HepG2 (cell line): Measurements from ENCODE around the gene WDR18. TPM values are rescaled to one million over a fixed set of nuclear protein-coding genes. Genes with fewer than 3 reads are reported as not detected.

Experiments used
- MED8 ChIP-seq: sonication (generic); formaldehyde crosslinking; IDR thresholded peaks from 2 replicates; pipeline ENCODE4 v1.8.1; 2023; ENCODE audit warnings: mild to moderate bottlenecking, missing genetic modification reagents; ENCODE audit not compliant: insufficient replicate concordance
- NR2F2 ChIP-seq: IDR thresholded peaks from 2 replicates; pipeline ENCODE4 v1.6.1; 2012; ENCODE audit warnings: low read depth, inconsistent platforms, borderline replicate concordance
- REL ChIP-seq: sonication (generic); formaldehyde crosslinking; conservative IDR thresholded peaks from 2 replicates; pipeline ENCODE4 v1.8.0; 2022; ENCODE audit warnings: mild to moderate bottlenecking, missing genetic modification reagents, moderate library complexity
- RFX5 ChIP-seq: IDR thresholded peaks from 2 replicates; pipeline ENCODE4 v1.6.1; 2011; ENCODE audit warnings: low read depth, low read length, improper control_type of control experiment
- SAP130 ChIP-seq: IDR thresholded peaks from 2 replicates; pipeline ENCODE4 v1.6.1; 2016; ENCODE audit warnings: low read depth
- ZFP62 ChIP-seq: sonication (generic); formaldehyde crosslinking; IDR thresholded peaks from 2 replicates; pipeline ENCODE4 v1.4.0; 2020; ENCODE audit warnings: missing genetic modification reagents
- ZKSCAN1 ChIP-seq: fragments of 150-350 bp; IDR thresholded peaks from 2 replicates; pipeline ENCODE4 v1.6.1; 2014; ENCODE audit warnings: low read length
- ZMAT3 ChIP-seq: sonication (generic); formaldehyde crosslinking; conservative IDR thresholded peaks from 2 replicates; pipeline ENCODE4 v1.7.0; 2021; ENCODE audit warnings: missing genetic modification reagents
- ZNF136 ChIP-seq: sonication (generic); formaldehyde crosslinking; IDR thresholded peaks from 2 replicates; pipeline ENCODE4 v1.8.1; 2022; ENCODE audit warnings: low read depth, mild to moderate bottlenecking, moderate library complexity, missing genetic modification reagents
- ZNF329 ChIP-seq: sonication (generic); formaldehyde crosslinking; IDR thresholded peaks from 2 replicates; pipeline ENCODE4 v1.9.0; 2021; ENCODE audit warnings: low read depth, mild to moderate bottlenecking, missing genetic modification reagents
- ZNF564 ChIP-seq: sonication (generic); formaldehyde crosslinking; IDR thresholded peaks from 2 replicates; pipeline ENCODE4 v1.8.1; 2023; ENCODE audit warnings: mild to moderate bottlenecking, missing genetic modification reagents
- ZNF570 ChIP-seq: sonication (generic); formaldehyde crosslinking; IDR thresholded peaks from 2 replicates; pipeline ENCODE4 v1.4.0; 2020; ENCODE audit warnings: mild to moderate bottlenecking, missing genetic modification reagents, borderline replicate concordance
- ZSCAN29 ChIP-seq: sonication (generic); formaldehyde crosslinking; conservative IDR thresholded peaks from 2 replicates; pipeline ENCODE4 v1.4.0; 2020; ENCODE audit warnings: mild to moderate bottlenecking, missing genetic modification reagents
- polyA plus RNA-seq, 8 experiments: library from polyadenylated mRNA; depleted of rRNA in 3 of 8; stranded (reverse) in 7 of 8; unstranded in 1 of 8; fragments of >200 nt; fragmentation: Illumina TruSeq in 4 of 8; extraction: Trizol in 4 of 8; gene quantifications; 2 replicates each; pipeline versions ENCODE4 v1.2.1 to v1.2.3, GENCODE V29; 2011 to 2016; ENCODE audit warnings: low read depth in 4 of 8, missing spikeins in 1 of 8, mixed read lengths in 1 of 8; ENCODE audit not compliant: insufficient read depth in 1 of 8
- total RNA-seq, 5 experiments: library from RNA; depleted of rRNA; stranded (reverse); fragments of >200 nt; fragmentation: Illumina TruSeq; extraction: Trizol; gene quantifications; 2 replicates each; pipeline ENCODE4 v1.2.3, GENCODE V29; 2016; ENCODE audit warnings: low read depth in 1 of 5
- TF ChIP-seq, protein P1 (sequence below): sonication (generic); formaldehyde crosslinking; IDR thresholded peaks from 2 replicates; pipeline ENCODE4 v1.4.0; 2020; ENCODE audit warnings: missing genetic modification reagents
- TF ChIP-seq, protein P2 (sequence below): sonication (generic); formaldehyde crosslinking; IDR thresholded peaks from 2 replicates; pipeline ENCODE4 v1.4.0; 2020; ENCODE audit warnings: mild to moderate bottlenecking, missing genetic modification reagents, borderline replicate concordance
- TF ChIP-seq, protein P3 (sequence below): sonication (generic); formaldehyde crosslinking; IDR thresholded peaks from 2 replicates; pipeline ENCODE4 v1.4.0; 2020; ENCODE audit warnings: mild to moderate bottlenecking, missing genetic modification reagents
- TF ChIP-seq, protein P4 (sequence below): sonication (generic); formaldehyde crosslinking; IDR thresholded peaks from 2 replicates; pipeline ENCODE4 v1.9.0; 2021; ENCODE audit warnings: missing genetic modification reagents, borderline replicate concordance

The WDR18 gene
- total and polyA plus RNA-seq, 2 of the 13 experiments (the other 11 are each of a cell fraction or from before 2014, with no cell fraction given) = 36.4 to 47.6 TPM

DNA sequence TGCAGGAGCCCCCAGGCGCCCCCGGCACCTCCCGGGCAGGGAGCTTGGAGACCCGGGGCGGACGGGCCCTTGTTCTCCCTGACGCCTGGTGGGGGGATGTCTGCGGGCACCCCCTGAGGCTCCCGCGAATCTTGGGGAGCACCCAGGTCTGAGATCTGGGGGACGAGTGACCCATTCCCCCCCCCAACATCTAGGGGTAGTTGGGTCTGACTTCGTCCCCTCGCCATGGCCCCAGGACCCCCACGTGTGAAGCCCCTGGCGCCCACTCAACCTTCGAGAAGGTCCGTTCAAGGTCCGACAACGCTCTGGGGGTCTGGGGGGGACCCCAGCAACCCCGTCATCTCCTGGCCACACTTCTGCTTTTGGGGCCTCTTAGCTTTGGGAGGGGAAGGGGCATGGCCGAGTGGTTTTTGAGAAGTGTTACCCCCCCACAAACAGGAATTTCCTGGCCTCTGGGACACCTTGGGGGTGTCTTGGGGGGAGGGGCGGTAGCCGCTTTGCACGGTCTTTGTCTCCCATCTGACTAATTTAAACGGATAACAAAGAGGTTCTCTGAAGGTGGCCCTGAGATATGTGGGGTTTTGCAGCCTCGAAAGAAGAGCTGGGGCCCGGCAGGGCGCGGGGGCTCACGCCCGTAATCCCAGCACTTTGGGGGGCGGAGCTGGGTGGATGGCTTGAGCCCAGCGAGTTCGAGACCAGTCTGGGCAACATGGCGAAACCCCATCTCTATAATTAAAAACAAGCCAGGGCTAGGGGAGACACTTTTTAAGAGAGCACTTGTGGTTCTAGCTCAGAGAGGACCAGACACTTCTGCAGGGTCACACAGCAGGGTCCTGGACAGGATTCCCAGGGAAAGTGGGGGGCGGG is 42.9 kb downstream of the WDR18 start (continued):
- TF ChIP-seq, protein P1, sequence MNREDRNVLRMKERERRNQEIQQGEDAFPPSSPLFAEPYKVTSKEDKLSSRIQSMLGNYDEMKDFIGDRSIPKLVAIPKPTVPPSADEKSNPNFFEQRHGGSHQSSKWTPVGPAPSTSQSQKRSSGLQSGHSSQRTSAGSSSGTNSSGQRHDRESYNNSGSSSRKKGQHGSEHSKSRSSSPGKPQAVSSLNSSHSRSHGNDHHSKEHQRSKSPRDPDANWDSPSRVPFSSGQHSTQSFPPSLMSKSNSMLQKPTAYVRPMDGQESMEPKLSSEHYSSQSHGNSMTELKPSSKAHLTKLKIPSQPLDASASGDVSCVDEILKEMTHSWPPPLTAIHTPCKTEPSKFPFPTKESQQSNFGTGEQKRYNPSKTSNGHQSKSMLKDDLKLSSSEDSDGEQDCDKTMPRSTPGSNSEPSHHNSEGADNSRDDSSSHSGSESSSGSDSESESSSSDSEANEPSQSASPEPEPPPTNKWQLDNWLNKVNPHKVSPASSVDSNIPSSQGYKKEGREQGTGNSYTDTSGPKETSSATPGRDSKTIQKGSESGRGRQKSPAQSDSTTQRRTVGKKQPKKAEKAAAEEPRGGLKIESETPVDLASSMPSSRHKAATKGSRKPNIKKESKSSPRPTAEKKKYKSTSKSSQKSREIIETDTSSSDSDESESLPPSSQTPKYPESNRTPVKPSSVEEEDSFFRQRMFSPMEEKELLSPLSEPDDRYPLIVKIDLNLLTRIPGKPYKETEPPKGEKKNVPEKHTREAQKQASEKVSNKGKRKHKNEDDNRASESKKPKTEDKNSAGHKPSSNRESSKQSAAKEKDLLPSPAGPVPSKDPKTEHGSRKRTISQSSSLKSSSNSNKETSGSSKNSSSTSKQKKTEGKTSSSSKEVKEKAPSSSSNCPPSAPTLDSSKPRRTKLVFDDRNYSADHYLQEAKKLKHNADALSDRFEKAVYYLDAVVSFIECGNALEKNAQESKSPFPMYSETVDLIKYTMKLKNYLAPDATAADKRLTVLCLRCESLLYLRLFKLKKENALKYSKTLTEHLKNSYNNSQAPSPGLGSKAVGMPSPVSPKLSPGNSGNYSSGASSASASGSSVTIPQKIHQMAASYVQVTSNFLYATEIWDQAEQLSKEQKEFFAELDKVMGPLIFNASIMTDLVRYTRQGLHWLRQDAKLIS (CRISPR knock-in tag) = no peak
- TF ChIP-seq, protein P2, sequence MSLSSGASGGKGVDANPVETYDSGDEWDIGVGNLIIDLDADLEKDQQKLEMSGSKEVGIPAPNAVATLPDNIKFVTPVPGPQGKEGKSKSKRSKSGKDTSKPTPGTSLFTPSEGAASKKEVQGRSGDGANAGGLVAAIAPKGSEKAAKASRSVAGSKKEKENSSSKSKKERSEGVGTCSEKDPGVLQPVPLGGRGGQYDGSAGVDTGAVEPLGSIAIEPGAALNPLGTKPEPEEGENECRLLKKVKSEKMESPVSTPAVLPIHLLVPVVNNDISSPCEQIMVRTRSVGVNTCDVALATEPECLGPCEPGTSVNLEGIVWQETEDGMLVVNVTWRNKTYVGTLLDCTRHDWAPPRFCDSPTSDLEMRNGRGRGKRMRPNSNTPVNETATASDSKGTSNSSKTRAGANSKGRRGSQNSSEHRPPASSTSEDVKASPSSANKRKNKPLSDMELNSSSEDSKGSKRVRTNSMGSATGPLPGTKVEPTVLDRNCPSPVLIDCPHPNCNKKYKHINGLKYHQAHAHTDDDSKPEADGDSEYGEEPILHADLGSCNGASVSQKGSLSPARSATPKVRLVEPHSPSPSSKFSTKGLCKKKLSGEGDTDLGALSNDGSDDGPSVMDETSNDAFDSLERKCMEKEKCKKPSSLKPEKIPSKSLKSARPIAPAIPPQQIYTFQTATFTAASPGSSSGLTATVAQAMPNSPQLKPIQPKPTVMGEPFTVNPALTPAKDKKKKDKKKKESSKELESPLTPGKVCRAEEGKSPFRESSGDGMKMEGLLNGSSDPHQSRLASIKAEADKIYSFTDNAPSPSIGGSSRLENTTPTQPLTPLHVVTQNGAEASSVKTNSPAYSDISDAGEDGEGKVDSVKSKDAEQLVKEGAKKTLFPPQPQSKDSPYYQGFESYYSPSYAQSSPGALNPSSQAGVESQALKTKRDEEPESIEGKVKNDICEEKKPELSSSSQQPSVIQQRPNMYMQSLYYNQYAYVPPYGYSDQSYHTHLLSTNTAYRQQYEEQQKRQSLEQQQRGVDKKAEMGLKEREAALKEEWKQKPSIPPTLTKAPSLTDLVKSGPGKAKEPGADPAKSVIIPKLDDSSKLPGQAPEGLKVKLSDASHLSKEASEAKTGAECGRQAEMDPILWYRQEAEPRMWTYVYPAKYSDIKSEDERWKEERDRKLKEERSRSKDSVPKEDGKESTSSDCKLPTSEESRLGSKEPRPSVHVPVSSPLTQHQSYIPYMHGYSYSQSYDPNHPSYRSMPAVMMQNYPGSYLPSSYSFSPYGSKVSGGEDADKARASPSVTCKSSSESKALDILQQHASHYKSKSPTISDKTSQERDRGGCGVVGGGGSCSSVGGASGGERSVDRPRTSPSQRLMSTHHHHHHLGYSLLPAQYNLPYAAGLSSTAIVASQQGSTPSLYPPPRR (CRISPR knock-in tag) = no peak
- no peak for TF ChIP-seq SAP130 (CRISPR knock-in tag)
- no peak for TF ChIP-seq ZFP62
- TF ChIP-seq ZNF570 (CRISPR knock-in tag) = no peak
- TF ChIP-seq, protein P3, sequence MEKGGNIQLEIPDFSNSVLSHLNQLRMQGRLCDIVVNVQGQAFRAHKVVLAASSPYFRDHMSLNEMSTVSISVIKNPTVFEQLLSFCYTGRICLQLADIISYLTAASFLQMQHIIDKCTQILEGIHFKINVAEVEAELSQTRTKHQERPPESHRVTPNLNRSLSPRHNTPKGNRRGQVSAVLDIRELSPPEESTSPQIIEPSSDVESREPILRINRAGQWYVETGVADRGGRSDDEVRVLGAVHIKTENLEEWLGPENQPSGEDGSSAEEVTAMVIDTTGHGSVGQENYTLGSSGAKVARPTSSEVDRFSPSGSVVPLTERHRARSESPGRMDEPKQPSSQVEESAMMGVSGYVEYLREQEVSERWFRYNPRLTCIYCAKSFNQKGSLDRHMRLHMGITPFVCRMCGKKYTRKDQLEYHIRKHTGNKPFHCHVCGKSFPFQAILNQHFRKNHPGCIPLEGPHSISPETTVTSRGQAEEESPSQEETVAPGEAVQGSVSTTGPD (CRISPR knock-in tag) = no peak
- TF ChIP-seq ZMAT3 (CRISPR knock-in tag) = no peak
- TF ChIP-seq, protein P4, sequence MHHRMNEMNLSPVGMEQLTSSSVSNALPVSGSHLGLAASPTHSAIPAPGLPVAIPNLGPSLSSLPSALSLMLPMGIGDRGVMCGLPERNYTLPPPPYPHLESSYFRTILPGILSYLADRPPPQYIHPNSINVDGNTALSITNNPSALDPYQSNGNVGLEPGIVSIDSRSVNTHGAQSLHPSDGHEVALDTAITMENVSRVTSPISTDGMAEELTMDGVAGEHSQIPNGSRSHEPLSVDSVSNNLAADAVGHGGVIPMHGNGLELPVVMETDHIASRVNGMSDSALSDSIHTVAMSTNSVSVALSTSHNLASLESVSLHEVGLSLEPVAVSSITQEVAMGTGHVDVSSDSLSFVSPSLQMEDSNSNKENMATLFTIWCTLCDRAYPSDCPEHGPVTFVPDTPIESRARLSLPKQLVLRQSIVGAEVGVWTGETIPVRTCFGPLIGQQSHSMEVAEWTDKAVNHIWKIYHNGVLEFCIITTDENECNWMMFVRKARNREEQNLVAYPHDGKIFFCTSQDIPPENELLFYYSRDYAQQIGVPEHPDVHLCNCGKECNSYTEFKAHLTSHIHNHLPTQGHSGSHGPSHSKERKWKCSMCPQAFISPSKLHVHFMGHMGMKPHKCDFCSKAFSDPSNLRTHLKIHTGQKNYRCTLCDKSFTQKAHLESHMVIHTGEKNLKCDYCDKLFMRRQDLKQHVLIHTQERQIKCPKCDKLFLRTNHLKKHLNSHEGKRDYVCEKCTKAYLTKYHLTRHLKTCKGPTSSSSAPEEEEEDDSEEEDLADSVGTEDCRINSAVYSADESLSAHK (CRISPR knock-in tag) = no peak
- TF ChIP-seq ZNF136 (CRISPR knock-in tag) = no peak
- no peak for TF ChIP-seq ZKSCAN1
- TF ChIP-seq ZNF564 (CRISPR knock-in tag) = no peak
- no peak for TF ChIP-seq RFX5
- TF ChIP-seq ZSCAN29 (CRISPR knock-in tag) = no peak
- TF ChIP-seq REL = no peak
- TF ChIP-seq NR2F2 = no peak
- no peak for TF ChIP-seq ZNF329
- TF ChIP-seq MED8 (CRISPR knock-in tag) = peak; percentile 56
